Measurements from ENCODE around the gene SLC12A6.
A peak's percentile ranks its signal among the peaks of the same experiment; 100 is the strongest.

SLC12A6 gene

GRCh38 chr15:34366271-34367065 lies 28.9 kb upstream of the SLC12A6 start:
- H3K4me1 ChIP-seq (ENCODE audit: control insufficient read depth, insufficient read depth, low read length) = peaks cover 20% of the 10 kb centered on the region
- H3K27me3 ChIP-seq (ENCODE audit: control insufficient read depth, insufficient read depth, low read length) = no peaks in the 10 kb centered on the region
- H3K9me3 ChIP-seq (replicated peaks; ENCODE audit: low read length) = no peaks in the 10 kb centered on the region
- H3K4me2 ChIP-seq (ENCODE audit: low read length) = peak overlapping the region; percentile 76
- peaks cover 24% of the 10 kb centered on the region for H3K36me3 ChIP-seq (ENCODE audit: insufficient read depth, low read length)
- peak overlapping the region; percentile 75 for H3K9ac ChIP-seq (ENCODE audit: low read depth, low read length)
- peak overlapping the region; percentile 89 for H3K4me3 ChIP-seq (ENCODE audit: low read length)

GRCh38 chr15:34365836-34366235 lies 28.3 kb upstream of the SLC12A6 start:
- peaks cover 28% of the 10 kb centered on the region for H3K36me3 ChIP-seq (ENCODE audit: insufficient read depth, low read length)
- H3K9me3 ChIP-seq (replicated peaks; ENCODE audit: low read length) = no peaks in the 10 kb centered on the region
- H3K27me3 ChIP-seq (ENCODE audit: control insufficient read depth, insufficient read depth, low read length) = no peaks in the 10 kb centered on the region
- peak overlapping the region; percentile 76 for H3K4me2 ChIP-seq (ENCODE audit: low read length)
- peak overlapping the region; percentile 75 for H3K9ac ChIP-seq (ENCODE audit: low read depth, low read length)
- H3K4me1 ChIP-seq (ENCODE audit: control insufficient read depth, insufficient read depth, low read length) = peaks cover 20% of the 10 kb centered on the region
- peak overlapping the region; percentile 89 for H3K4me3 ChIP-seq (ENCODE audit: low read length)

GRCh38 chr15:34365091-34365825 lies 27.7 kb upstream of the SLC12A6 start:
- Histone ChIP-seq H3K36me3 (ENCODE audit: insufficient read depth, low read length) (peaks cover 30% of the 10 kb centered on the region), H3K9ac (ENCODE audit: low read depth, low read length) (peak overlapping the region; percentile 11), H3K27me3 (ENCODE audit: control insufficient read depth, insufficient read depth, low read length) (no peaks in the 10 kb centered on the region), H3K4me3 (ENCODE audit: low read length) (peak overlapping the region; percentile 89), H3K4me2 (ENCODE audit: low read length) (peak overlapping the region; percentile 76), H3K9me3 (replicated peaks; ENCODE audit: low read length) (no peaks in the 10 kb centered on the region), H3K4me1 (ENCODE audit: control insufficient read depth, insufficient read depth, low read length) (peaks cover 20% of the 10 kb centered on the region)

- Histone ChIP-seq H3K9ac (ENCODE audit: low read depth, low read length) (no peak overlapping the region), H3K4me3 (ENCODE audit: low read length) (no peak overlapping the region), H3K9me3 (replicated peaks; ENCODE audit: low read length) (no peaks in the 10 kb centered on the region), H3K4me2 (ENCODE audit: low read length) (no peak overlapping the region), H3K27me3 (ENCODE audit: control insufficient read depth, insufficient read depth, low read length) (no peaks in the 10 kb centered on the region), H3K36me3 (ENCODE audit: insufficient read depth, low read length) (peaks cover 32% of the 10 kb centered on the region), H3K4me1 (ENCODE audit: control insufficient read depth, insufficient read depth, low read length) (peaks cover 25% of the 10 kb centered on the region)
Measured at GRCh38 chr15:34364041-34364440, 26.5 kb upstream of the SLC12A6 start.

GRCh38 chr15:34362047-34362773 lies 24.6 kb upstream of the SLC12A6 start:
- H3K4me2 ChIP-seq (ENCODE audit: low read length) = no peak overlapping the region
- H3K27me3 ChIP-seq (ENCODE audit: control insufficient read depth, insufficient read depth, low read length) = no peaks in the 10 kb centered on the region
- H3K9ac ChIP-seq (ENCODE audit: low read depth, low read length) = no peak overlapping the region
- peaks cover 17% of the 10 kb centered on the region for H3K4me1 ChIP-seq (ENCODE audit: control insufficient read depth, insufficient read depth, low read length)
- H3K4me3 ChIP-seq (ENCODE audit: low read length) = no peak overlapping the region
- H3K36me3 ChIP-seq (ENCODE audit: insufficient read depth, low read length) = peaks cover 45% of the 10 kb centered on the region
- H3K9me3 ChIP-seq (replicated peaks; ENCODE audit: low read length) = no peaks in the 10 kb centered on the region

GRCh38 chr15:34361278-34361677 lies 23.7 kb upstream of the SLC12A6 start:
- peaks cover 50% of the 10 kb centered on the region for H3K36me3 ChIP-seq (ENCODE audit: insufficient read depth, low read length)
- peaks cover 17% of the 10 kb centered on the region for H3K4me1 ChIP-seq (ENCODE audit: control insufficient read depth, insufficient read depth, low read length)
- no peak overlapping the region for H3K4me3 ChIP-seq (ENCODE audit: low read length)
- H3K27me3 ChIP-seq (ENCODE audit: control insufficient read depth, insufficient read depth, low read length) = no peaks in the 10 kb centered on the region
- no peak overlapping the region for H3K4me2 ChIP-seq (ENCODE audit: low read length)
- no peaks in the 10 kb centered on the region for H3K9me3 ChIP-seq (replicated peaks; ENCODE audit: low read length)
- H3K9ac ChIP-seq (ENCODE audit: low read depth, low read length) = no peak overlapping the region

GRCh38 chr15:34360298-34360697 lies 22.7 kb upstream of the SLC12A6 start:
- Histone ChIP-seq H3K27me3 (ENCODE audit: control insufficient read depth, insufficient read depth, low read length) (no peaks in the 10 kb centered on the region), H3K4me3 (ENCODE audit: low read length) (no peak overlapping the region), H3K9ac (ENCODE audit: low read depth, low read length) (no peak overlapping the region), H3K36me3 (ENCODE audit: insufficient read depth, low read length) (peaks cover 54% of the 10 kb centered on the region), H3K4me2 (ENCODE audit: low read length) (no peak overlapping the region), H3K4me1 (ENCODE audit: control insufficient read depth, insufficient read depth, low read length) (peaks cover 8% of the 10 kb centered on the region), H3K9me3 (replicated peaks; ENCODE audit: low read length) (no peaks in the 10 kb centered on the region)

GRCh38 chr15:34359416-34359815 lies 21.8 kb upstream of the SLC12A6 start:
- no peaks in the 10 kb centered on the region for H3K27me3 ChIP-seq (ENCODE audit: control insufficient read depth, insufficient read depth, low read length)
- peaks cover 5% of the 10 kb centered on the region for H3K4me1 ChIP-seq (ENCODE audit: control insufficient read depth, insufficient read depth, low read length)
- H3K9ac ChIP-seq (ENCODE audit: low read depth, low read length) = no peak overlapping the region
- no peak overlapping the region for H3K4me2 ChIP-seq (ENCODE audit: low read length)
- H3K4me3 ChIP-seq (ENCODE audit: low read length) = no peak overlapping the region
- H3K9me3 ChIP-seq (replicated peaks; ENCODE audit: low read length) = no peaks in the 10 kb centered on the region
- peaks cover 54% of the 10 kb centered on the region for H3K36me3 ChIP-seq (ENCODE audit: insufficient read depth, low read length)

DNA sequence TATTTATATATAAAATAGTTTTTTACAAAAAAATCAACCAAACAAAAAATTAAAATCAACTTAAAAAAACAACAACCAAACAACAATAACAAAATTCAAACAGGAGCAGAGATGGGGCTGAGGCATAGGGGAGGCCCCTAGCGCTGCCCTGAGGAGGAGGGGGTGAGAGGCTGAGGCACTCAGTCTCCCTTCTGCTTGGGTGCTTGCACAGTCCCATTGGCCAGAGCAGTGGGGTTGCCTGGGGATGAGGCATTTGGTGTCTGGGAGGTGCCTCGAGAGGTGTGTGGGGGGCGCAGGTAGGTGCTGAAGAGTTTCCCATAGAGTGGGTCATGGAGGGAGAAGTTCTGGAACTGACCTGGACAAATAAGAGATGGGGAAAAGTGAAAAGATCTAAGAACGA lies 21.4 kb upstream of the SLC12A6 start:
- Histone ChIP-seq H3K4me3 (ENCODE audit: low read length) (no peak overlapping the region), H3K4me1 (ENCODE audit: control insufficient read depth, insufficient read depth, low read length) (peaks cover 5% of the 10 kb centered on the region), H3K36me3 (ENCODE audit: insufficient read depth, low read length) (peaks cover 52% of the 10 kb centered on the region), H3K4me2 (ENCODE audit: low read length) (no peak overlapping the region), H3K27me3 (ENCODE audit: control insufficient read depth, insufficient read depth, low read length) (no peaks in the 10 kb centered on the region), H3K9ac (ENCODE audit: low read depth, low read length) (no peak overlapping the region), H3K9me3 (replicated peaks; ENCODE audit: low read length) (no peaks in the 10 kb centered on the region)

- Histone ChIP-seq H3K4me1 (ENCODE audit: control insufficient read depth, insufficient read depth, low read length) (peaks cover 5% of the 10 kb centered on the region), H3K4me2 (ENCODE audit: low read length) (no peak overlapping the region), H3K36me3 (ENCODE audit: insufficient read depth, low read length) (peaks cover 46% of the 10 kb centered on the region), H3K4me3 (ENCODE audit: low read length) (no peak overlapping the region), H3K27me3 (ENCODE audit: control insufficient read depth, insufficient read depth, low read length) (no peaks in the 10 kb centered on the region), H3K9me3 (replicated peaks; ENCODE audit: low read length) (no peaks in the 10 kb centered on the region), H3K9ac (ENCODE audit: low read depth, low read length) (no peak overlapping the region)
Measured at GRCh38 chr15:34358367-34358766, 20.8 kb upstream of the SLC12A6 start.

DNA sequence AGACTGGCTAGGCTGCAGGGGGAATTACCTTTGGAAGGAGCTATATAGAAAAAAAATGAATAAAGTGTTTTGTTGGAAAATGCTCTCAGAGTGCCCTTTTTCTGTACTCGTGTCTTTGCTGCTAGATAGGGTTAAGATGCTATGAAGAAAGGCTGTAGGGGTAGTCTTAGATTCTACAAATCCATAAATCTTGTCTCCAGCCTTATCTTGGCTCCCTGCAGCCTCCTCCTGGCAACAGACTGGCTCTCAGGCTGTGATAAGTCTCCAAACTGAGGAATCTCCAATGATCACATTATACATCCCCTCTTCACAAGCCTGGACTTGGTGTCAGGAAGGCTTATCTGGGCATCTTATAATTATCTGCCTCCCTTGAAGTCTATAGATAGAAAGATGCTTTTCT lies 20.1 kb upstream of the SLC12A6 start:
- no peak overlapping the region for H3K4me2 ChIP-seq (ENCODE audit: low read length)
- peaks cover 5% of the 10 kb centered on the region for H3K4me1 ChIP-seq (ENCODE audit: control insufficient read depth, insufficient read depth, low read length)
- H3K36me3 ChIP-seq (ENCODE audit: insufficient read depth, low read length) = peaks cover 39% of the 10 kb centered on the region
- H3K27me3 ChIP-seq (ENCODE audit: control insufficient read depth, insufficient read depth, low read length) = no peaks in the 10 kb centered on the region
- no peak overlapping the region for H3K9ac ChIP-seq (ENCODE audit: low read depth, low read length)
- no peak overlapping the region for H3K4me3 ChIP-seq (ENCODE audit: low read length)
- no peaks in the 10 kb centered on the region for H3K9me3 ChIP-seq (replicated peaks; ENCODE audit: low read length)

Data from skeletal muscle satellite cell (primary cell).